H1 (cell line): ENCODE results near the gene SH3GL1. TPM values are rescaled to one million over a fixed set of nuclear protein-coding genes. Genes with fewer than 3 reads are reported as not detected.

Experiments used
- CTCF ChIA-PET: fragments of 300-600 bp; sonication (Branson Sonifier 250); formaldehyde crosslinking; loops from one replicate; lab custom pipeline; 2021; ENCODE audit not compliant: partially characterized antibody; lab: Charles Lee
- POLR2A ChIA-PET: fragments of 300-600 bp; sonication (Branson Sonifier 250); formaldehyde crosslinking; loops from one replicate; lab custom pipeline; 2021; ENCODE audit warnings: inconsistent platforms; ENCODE audit not compliant: partially characterized antibody; lab: Charles Lee
- DNase-seq, 2 experiments: peaks; one replicate each; pipeline versions ENCODE4 v3.0.0 to v3.0.0-alpha.2; 2010 to 2022; ENCODE audit warnings: low spot score in 2 of 2, low read depth in 1 of 2, mixed read lengths in 1 of 2
- FAIRE-seq: peaks from 2 replicates; lab custom pipeline; 2011; peaks lifted over from hg19 to GRCh38; lab: Jason Lieb, UNC
- H2AFZ ChIP-seq: 2 replicates; pipeline ENCODE4 v1.8.1; 2012; ENCODE audit warnings: low read length, inconsistent platforms
- H2AK5ac ChIP-seq: 2 replicates; pipeline ENCODE4 v1.6.1; 2013; ENCODE audit warnings: low read depth, low read length
- H2BK120ac ChIP-seq: replicated peaks from 2 replicates; pipeline ENCODE3; 2013; ENCODE audit warnings: low read depth, low read length, inconsistent platforms
- H2BK12ac ChIP-seq: 2 replicates; pipeline ENCODE4 v1.6.1; 2013; ENCODE audit warnings: low read depth, low read length
- H2BK15ac ChIP-seq: 2 replicates; pipeline ENCODE4 v1.6.1; 2013; ENCODE audit warnings: low read length
- H2BK20ac ChIP-seq: 2 replicates; pipeline ENCODE4 v1.6.1; 2013; ENCODE audit warnings: low read length
- H2BK5ac ChIP-seq: 2 replicates; pipeline ENCODE4 v1.6.1; 2013; ENCODE audit warnings: low read depth, low read length
- H3K14ac ChIP-seq: 2 replicates; pipeline ENCODE4 v1.6.1; 2013; ENCODE audit warnings: inconsistent platforms; ENCODE audit not compliant: insufficient read length
- H3K18ac ChIP-seq: 2 replicates; pipeline ENCODE4 v1.6.1; 2013; ENCODE audit warnings: low read length; ENCODE audit errors: extremely low read depth
- H3K23ac ChIP-seq: 2 replicates; pipeline ENCODE4 v1.6.1; 2013; ENCODE audit warnings: inconsistent platforms; ENCODE audit not compliant: insufficient read length
- H3K23me2 ChIP-seq: 2 replicates; pipeline ENCODE4 v1.6.1; 2013; ENCODE audit warnings: low read depth, low read length
- H3K27ac ChIP-seq: 2 replicates; pipeline ENCODE4 v1.6.1; 2011; ENCODE audit warnings: low read depth, low read length, inconsistent platforms
- H3K27me3 ChIP-seq, 4 experiments: replicated peaks in 1 of 4; 1 replicate in 1 of 4; 2 replicates in 3 of 4; pipeline versions ENCODE4 v1.6.1 to v1.8.1; 2011 to 2013; ENCODE audit warnings: low read length in 3 of 4, mild to moderate bottlenecking in 3 of 4, inconsistent platforms in 2 of 4, mixed read lengths in 2 of 4, moderate library complexity in 1 of 4; ENCODE audit not compliant: control insufficient read depth in 3 of 4, insufficient read depth in 3 of 4; ENCODE audit errors: extremely low read depth in 1 of 4
- H3K36me3 ChIP-seq, 4 experiments: 2 replicates each; pipeline versions ENCODE4 v1.6.1 to v1.8.1; 2011 to 2013; ENCODE audit warnings: mild to moderate bottlenecking in 4 of 4, low read length in 3 of 4, moderate library complexity in 2 of 4, control low read depth in 1 of 4, inconsistent platforms in 1 of 4; ENCODE audit not compliant: insufficient read depth in 4 of 4, control insufficient read depth in 2 of 4
- H3K4ac ChIP-seq: replicated peaks from 2 replicates; pipeline ENCODE3; 2013; ENCODE audit warnings: low read length, low read depth, mixed read lengths, inconsistent platforms; ENCODE audit not compliant: insufficient read length
- H3K4me1 ChIP-seq, 4 experiments: replicated peaks in 1 of 4; 1 replicate in 1 of 4; 2 replicates in 3 of 4; pipeline versions ENCODE4 v1.6.1 to v1.8.1; 2011 to 2013; ENCODE audit warnings: low read length in 3 of 4, inconsistent platforms in 2 of 4, mixed read lengths in 1 of 4; ENCODE audit not compliant: insufficient read depth in 4 of 4, control insufficient read depth in 3 of 4
- H3K4me2 ChIP-seq, 2 experiments: 2 replicates each; pipeline versions ENCODE4 v1.6.1 to v1.8.1; 2011 to 2013; ENCODE audit warnings: low read depth in 2 of 2, low read length in 2 of 2, control low read depth in 1 of 2, inconsistent platforms in 1 of 2, mild to moderate bottlenecking in 1 of 2; ENCODE audit not compliant: insufficient read depth in 1 of 2
- H3K4me3 ChIP-seq, 4 experiments: fragments of 200-600, 300-600 bp in 1 of 4; sonication (generic), shearing (Covaris generic), sonication (Bioruptor Twin) in 1 of 4; 2 replicates each; pipeline versions ENCODE4 v1.5.1 to v1.8.1; 2011 to 2016; ENCODE audit warnings: low read length in 4 of 4, low read depth in 3 of 4, control low read depth in 2 of 4, inconsistent platforms in 2 of 4, mild to moderate bottlenecking in 2 of 4, mixed read lengths in 1 of 4, moderate library complexity in 1 of 4; ENCODE audit not compliant: insufficient read depth in 2 of 4; ENCODE audit errors: extremely low read depth in 1 of 4
- H3K56ac ChIP-seq: replicated peaks from 2 replicates; pipeline ENCODE3; 2013; ENCODE audit warnings: low read depth, mild to moderate bottlenecking, mixed read lengths, low read length, inconsistent platforms; ENCODE audit not compliant: insufficient read length
- H3K79me1 ChIP-seq: 2 replicates; pipeline ENCODE4 v1.6.1; 2013; ENCODE audit warnings: low read depth, low read length, control low read depth
- H3K79me2 ChIP-seq, 2 experiments: 2 replicates each; pipeline versions ENCODE4 v1.6.1 to v1.8.1; 2012 to 2013; ENCODE audit warnings: low read length in 2 of 2, mild to moderate bottlenecking in 2 of 2, inconsistent platforms in 1 of 2; ENCODE audit not compliant: insufficient read depth in 2 of 2, control insufficient read depth in 1 of 2
- H3K9ac ChIP-seq, 4 experiments: replicated peaks in 1 of 4; 1 replicate in 1 of 4; 2 replicates in 3 of 4; pipeline versions ENCODE4 v1.6.1 to v1.8.1; 2011 to 2013; ENCODE audit warnings: low read depth in 3 of 4, low read length in 3 of 4, control low read depth in 2 of 4, mild to moderate bottlenecking in 2 of 4, moderate library complexity in 2 of 4, inconsistent platforms in 1 of 4; ENCODE audit errors: extremely low read depth in 1 of 4
- H3K9me3 ChIP-seq, 2 experiments: 2 replicates each; pipeline versions ENCODE4 v1.6.1 to v1.8.1; 2012 to 2013; ENCODE audit warnings: mild to moderate bottlenecking in 2 of 2, moderate library complexity in 2 of 2, control low read depth in 1 of 2, inconsistent platforms in 1 of 2, low read depth in 1 of 2, low read length in 1 of 2, mixed read lengths in 1 of 2; ENCODE audit not compliant: insufficient read depth in 2 of 2
- H4K20me1 ChIP-seq, 2 experiments: replicated peaks in 1 of 2; 2 replicates each; pipeline versions ENCODE3 to v1.8.1; 2011 to 2013; ENCODE audit warnings: inconsistent platforms in 2 of 2, low read length in 2 of 2, mild to moderate bottlenecking in 1 of 2; ENCODE audit not compliant: insufficient read depth in 2 of 2, control insufficient read depth in 1 of 2
- H4K5ac ChIP-seq: 2 replicates; pipeline ENCODE4 v1.6.1; 2013; ENCODE audit warnings: low read length, low read depth, mixed read lengths, inconsistent platforms; ENCODE audit not compliant: insufficient read length
- H4K8ac ChIP-seq: 2 replicates; pipeline ENCODE4 v1.8.0; 2013; ENCODE audit warnings: mild to moderate bottlenecking, moderate library complexity, low read length, inconsistent platforms; ENCODE audit not compliant: insufficient read depth; ENCODE audit errors: extremely low read depth
- H4K91ac ChIP-seq: replicated peaks from 2 replicates; pipeline ENCODE3; 2013; ENCODE audit warnings: low read length, mixed read lengths, inconsistent platforms; ENCODE audit not compliant: insufficient read length
- ATF3 ChIP-seq: IDR thresholded peaks from 2 replicates; pipeline ENCODE4 v1.6.1; 2011; ENCODE audit warnings: low read depth, mild to moderate bottlenecking, low read length; ENCODE audit not compliant: insufficient read depth
- CTCF ChIP-seq, 3 experiments: IDR thresholded peaks; 1 replicate in 2 of 3; 2 replicates in 1 of 3; pipeline versions ENCODE4 v1.5.1 to v1.6.1; 2011; ENCODE audit warnings: low read length in 3 of 3, mild to moderate bottlenecking in 3 of 3, inconsistent platforms in 2 of 3, low read depth in 1 of 3, moderate library complexity in 1 of 3; ENCODE audit not compliant: insufficient read depth in 1 of 3; ENCODE audit errors: control extremely low read depth in 1 of 3
- E2F6 ChIP-seq: IDR thresholded peaks from 2 replicates; pipeline ENCODE4 v1.6.1; 2012; ENCODE audit warnings: inconsistent platforms
- SIN3A ChIP-seq, 2 experiments: IDR thresholded peaks in 1 of 2; conservative IDR thresholded peaks in 1 of 2; 2 replicates each; pipeline ENCODE4 v1.6.1; 2011 to 2012; ENCODE audit warnings: low read length in 2 of 2, improper control_type of control experiment in 1 of 2, low read depth in 1 of 2, mild to moderate bottlenecking in 1 of 2
- SP4 ChIP-seq: IDR thresholded peaks from 2 replicates; pipeline ENCODE4 v1.6.1; 2012; ENCODE audit warnings: low read length, inconsistent platforms
- SUZ12 ChIP-seq: fragments of 200-600 bp; sonication (generic); IDR thresholded peaks from 2 replicates; pipeline ENCODE4 v1.6.1; 2012; ENCODE audit warnings: mild to moderate bottlenecking, inconsistent platforms, low read length, moderate library complexity, mixed read lengths
- WGBS, 2 experiments: shearing (Covaris generic) in 1 of 2; methylation state at CpG; one replicate each; pipeline versions ENCODE4 v1.1.6 to v1.1.7; 2013 to 2015; ENCODE audit warnings: low lambda C conversion rate in 2 of 2, mixed read lengths in 2 of 2, inconsistent platforms in 1 of 2, low coverage in 1 of 2, missing lambda C conversion rate in 1 of 2; ENCODE audit not compliant: insufficient replicate concordance in 2 of 2, insufficient coverage in 1 of 2, insufficient read length in 1 of 2; ENCODE audit errors: extremely low coverage in 1 of 2, missing lambda C conversion rate in 1 of 2; 5-methylcytosine and 5-hydroxymethylcytosine counted together
- polyA plus RNA-seq, 7 experiments: library from polyadenylated mRNA; depleted of rRNA in 3 of 7; stranded (reverse) in 5 of 7; unstranded in 2 of 7; fragments of >200 nt in 5 of 7; fragments of 200-250 nt in 2 of 7; gene quantifications; 1 replicate in 5 of 7; 2 replicates in 1 of 7; 4 replicates in 1 of 7; pipeline versions ENCODE4 v1.2.1 to v1.2.3, GENCODE V29; 2011 to 2013; ENCODE audit warnings: missing spikeins in 2 of 7, mixed read lengths in 2 of 7
- total RNA-seq: library from RNA; stranded (reverse); fragmentation: NEBNext Ultra II Directional; extraction: Animal tissue kit (Norgen Biotek cat#: 25700); gene quantifications from 2 replicates; pipeline ENCODE4 v1.2.1, GENCODE V29; 2021

Gene SH3GL1
- total and polyA plus RNA-seq, 2 of the 8 experiments (the other 6 are each of a cell fraction or from before 2014, with no cell fraction given): 81.5 to 102 TPM

GRCh38 chr19:4328243-4328990 is 71.9 kb downstream of the SH3GL1 start:
- H3K56ac ChIP-seq: peak overlapping the region; percentile 97
- peak; percentile 30; the same call in 1 of the 2 replicates for TF ChIP-seq SUZ12
- TF ChIP-seq E2F6: peak; percentile 75
- no peak for TF ChIP-seq ATF3
- TF ChIP-seq SIN3A (conservative IDR thresholded peaks at IDR 0.05 in 1 of 2, IDR thresholded peaks at IDR 0.05 in 1 of 2; ENCODE audit: low read depth in 1 of 2, low read length in 2 of 2): peak in 1 of 2 experiments; percentile 49; a peak in 1 of 4 replicates
- no peak for TF ChIP-seq CTCF (IDR thresholded peaks at IDR 0.05; ENCODE audit: control extremely low read depth in 1 of 3, insufficient read depth in 1 of 3, low read depth in 1 of 3, low read length in 3 of 3)
- TF ChIP-seq SP4: peak; percentile 100

More at GRCh38 chr19:4328243-4328990, 71.9 kb downstream of the SH3GL1 start:
- Histone ChIP-seq H4K20me1 (peaks cover 4 to 15% of the 10 kb centered on the region in 2 experiments), H2BK5ac (no peak overlapping the region; the same call in 1 of the 2 replicates), H3K9ac (peak overlapping the region in 3 of 4 experiments; percentile 36 to 71 (median 63); a peak in 5 of 7 replicates), H4K91ac (peak overlapping the region; percentile 44), H3K4me3 (peak overlapping the region; percentile 70 to 80 (median 74)), H3K14ac (no peak overlapping the region), H3K18ac (peak overlapping the region; percentile 87; the same call in 1 of the 2 replicates), H3K9me3 (no peaks in the 10 kb centered on the region), H3K27ac (peak overlapping the region; percentile 60; the same call in 1 of the 2 replicates), H2BK20ac (no peak overlapping the region), H3K23ac (no peak overlapping the region), H2BK15ac (no peak overlapping the region), H2BK120ac (no peak overlapping the region), H3K79me1 (no peaks in the 10 kb centered on the region), H3K4me2 (peak overlapping the region; percentile 88 to 95), H3K27me3 (no peaks in the 10 kb centered on the region; a peak in 1 of 7 replicates), H2AFZ (peak overlapping the region; percentile 35; the same call in 1 of the 2 replicates), H3K23me2 (peaks cover 12% of the 10 kb centered on the region; the same call in 1 of the 2 replicates), H4K8ac (peak overlapping the region; percentile 45; the same call in 1 of the 2 replicates), H3K36me3 (peaks cover 0 to 5% (median 0%) of the 10 kb centered on the region in 4 experiments; a peak in 2 of 8 replicates), H3K4ac (no peak overlapping the region), H4K5ac (peak overlapping the region; percentile 97), H3K4me1 (peaks cover 0 to 6% (median 3%) of the 10 kb centered on the region in 4 experiments; a peak in 5 of 7 replicates), H2BK12ac (no peak overlapping the region), H3K79me2 (no peaks in the 10 kb centered on the region), H2AK5ac (no peak overlapping the region)
- ChIA-PET CTCF (interaction anchor here (0.6 to 1.3 kb wide), 6 partner anchors 13 to 61 kb away, joined by 3 to 8 read pairs (median 4); partner anchors contain the start of gene MPND), POLR2A (interaction anchor here (0.6 to 1.4 kb wide), 8 partner anchors 10 to 137 kb away, joined by 3 to 7 read pairs (median 3); partner anchors contain the start of genes FSD1, MPND and STAP2)
- DNase-seq (peak; percentile 93 to 97), FAIRE-seq (no peak)
- 1% methylated on average over 18 of the region's 49 CpGs; no CpG with 5 or more reads in 1 of the 2 experiments for WGBS, 2 experiments
